ENCODE data around the gene LTBP1. TPM values are rescaled to one million over a fixed set of nuclear protein-coding genes. Genes with fewer than 3 reads are reported as not detected.

LTBP1 gene
- total and polyA plus RNA-seq, 2 of the 13 experiments (the other 11 are each of a cell fraction or from before 2014, with no cell fraction given): 0.12 to 0.22 TPM

DNA sequence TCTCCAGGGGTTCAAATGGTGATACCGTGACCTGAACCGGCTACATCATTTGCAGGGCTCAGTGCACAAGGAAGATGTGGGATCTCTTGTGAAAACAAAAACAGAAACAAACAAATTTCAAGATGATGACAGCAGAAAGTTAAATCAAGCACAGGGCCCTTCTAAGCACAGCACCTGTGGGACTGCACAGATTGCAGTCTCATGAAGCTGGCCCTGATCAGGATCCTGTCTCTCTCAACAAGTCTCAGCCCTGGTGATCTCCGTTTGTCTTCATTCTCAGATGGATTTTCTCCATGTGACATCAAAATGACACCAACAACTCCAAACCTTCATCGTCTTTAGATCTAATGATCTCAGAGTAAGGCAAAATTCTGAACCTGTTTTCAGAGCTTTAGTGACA, 39.7 kb downstream of the LTBP1 start:
- Histone ChIP-seq H3K4me2 (ENCODE audit: low read depth, low read length) (no peak overlapping the region), H2AFZ (ENCODE audit: low read length) (no peak overlapping the region), H3K27ac (ENCODE audit: extremely low read length, insufficient read depth, low read length) (no peak overlapping the region), H3K79me2 (ENCODE audit: insufficient read depth, low read length) (no peaks in the 10 kb centered on the region), H3K9ac (ENCODE audit: insufficient read depth, low read depth, low read length) (no peak overlapping the region), H3K4me3 (replicated peaks in 1 of 3; ENCODE audit: insufficient read depth in 1 of 3, low read depth in 2 of 3, low read length in 3 of 3) (no peak overlapping the region), H3K4me1 (ENCODE audit: insufficient read depth, low read length) (no peaks in the 10 kb centered on the region), H4K20me1 (ENCODE audit: insufficient read depth, low read length) (no peaks in the 10 kb centered on the region), H3K36me3 (replicated peaks in 1 of 2; ENCODE audit: control insufficient read depth in 1 of 2, insufficient read depth in 2 of 2, low read length in 2 of 2) (no peaks in the 10 kb centered on the region), H3K9me3 (ENCODE audit: low read length) (peaks cover 4% of the 10 kb centered on the region; the same call in 1 of the 2 replicates), H3K27me3 (ENCODE audit: control insufficient read depth in 1 of 2, insufficient read depth in 2 of 2, low read length in 2 of 2) (no peaks in the 10 kb centered on the region)
- WGBS (ENCODE audit: low lambda C conversion rate): 9% methylated on average over 4 of the region's 4 CpGs
- intact Hi-C loops (cut with micrococcal nuclease; ENCODE audit: unreplicated experiment): no loop called here
- ATAC-seq: no peak
- no peak for FAIRE-seq
- TF ChIP-seq ZNF460 (CRISPR knock-in tag; IDR thresholded peaks at IDR 0.05; ENCODE audit: borderline replicate concordance) (no peak), CREM (IDR thresholded peaks at IDR 0.05) (no peak), CREM (CRISPR knock-in tag; IDR thresholded peaks at IDR 0.05) (no peak), POLR2AphosphoS5 (IDR thresholded peaks at IDR 0.05; ENCODE audit: low read depth, low read length) (no peak), ZNF562 (CRISPR knock-in tag; IDR thresholded peaks at IDR 0.05; ENCODE audit: borderline replicate concordance) (no peak), CCDC6 (CRISPR knock-in tag; IDR thresholded peaks at IDR 0.05) (no peak), NKX3-1 (CRISPR knock-in tag; IDR thresholded peaks at IDR 0.05) (no peak)
- TF ChIP-seq, protein P1, sequence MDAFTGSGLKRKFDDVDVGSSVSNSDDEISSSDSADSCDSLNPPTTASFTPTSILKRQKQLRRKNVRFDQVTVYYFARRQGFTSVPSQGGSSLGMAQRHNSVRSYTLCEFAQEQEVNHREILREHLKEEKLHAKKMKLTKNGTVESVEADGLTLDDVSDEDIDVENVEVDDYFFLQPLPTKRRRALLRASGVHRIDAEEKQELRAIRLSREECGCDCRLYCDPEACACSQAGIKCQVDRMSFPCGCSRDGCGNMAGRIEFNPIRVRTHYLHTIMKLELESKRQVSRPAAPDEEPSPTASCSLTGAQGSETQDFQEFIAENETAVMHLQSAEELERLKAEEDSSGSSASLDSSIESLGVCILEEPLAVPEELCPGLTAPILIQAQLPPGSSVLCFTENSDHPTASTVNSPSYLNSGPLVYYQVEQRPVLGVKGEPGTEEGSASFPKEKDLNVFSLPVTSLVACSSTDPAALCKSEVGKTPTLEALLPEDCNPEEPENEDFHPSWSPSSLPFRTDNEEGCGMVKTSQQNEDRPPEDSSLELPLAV (CRISPR knock-in tag; conservative IDR thresholded peaks at IDR 0.05; ENCODE audit: low read depth): no peak
- TF ChIP-seq, protein P2, sequence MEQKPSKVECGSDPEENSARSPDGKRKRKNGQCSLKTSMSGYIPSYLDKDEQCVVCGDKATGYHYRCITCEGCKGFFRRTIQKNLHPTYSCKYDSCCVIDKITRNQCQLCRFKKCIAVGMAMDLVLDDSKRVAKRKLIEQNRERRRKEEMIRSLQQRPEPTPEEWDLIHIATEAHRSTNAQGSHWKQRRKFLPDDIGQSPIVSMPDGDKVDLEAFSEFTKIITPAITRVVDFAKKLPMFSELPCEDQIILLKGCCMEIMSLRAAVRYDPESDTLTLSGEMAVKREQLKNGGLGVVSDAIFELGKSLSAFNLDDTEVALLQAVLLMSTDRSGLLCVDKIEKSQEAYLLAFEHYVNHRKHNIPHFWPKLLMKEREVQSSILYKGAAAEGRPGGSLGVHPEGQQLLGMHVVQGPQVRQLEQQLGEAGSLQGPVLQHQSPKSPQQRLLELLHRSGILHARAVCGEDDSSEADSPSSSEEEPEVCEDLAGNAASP (CRISPR knock-in tag; IDR thresholded peaks at IDR 0.05; ENCODE audit: borderline replicate concordance): no peak
- DNase-seq (ENCODE audit: low spot score): no peak
- POLR2A ChIA-PET: no interaction called here
- BruUV-seq (replicated peaks): no TSS peak
- in situ Hi-C loops (cut with HindIII; ENCODE audit: extremely low pct_ligation_motif_present, low pct_unique_long_range_greater_than_20kb): no loop called here
- CTCF ChIA-PET (ENCODE audit: low intra/inter-chr PET ratio, low total read pairs): no interaction called here

Measured in HepG2 (cell line).